GM18907 (cell line): ENCODE measurements around the gene FAM124A.
"Not testable (repeated sequence)": the region's sequence is repeated elsewhere in the genome, so short reads cannot be mapped to it uniquely, and the experiment has no call there.

Experiments
- ATAC-seq: cut with Tn5 transposase; IDR thresholded peaks from one replicate; pipeline ENCODE4 v1.9.1; 2021; ENCODE audit warnings: mild to moderate bottlenecking, moderate library complexity; ENCODE audit not compliant: unreplicated experiment

The FAM124A gene

DNA sequence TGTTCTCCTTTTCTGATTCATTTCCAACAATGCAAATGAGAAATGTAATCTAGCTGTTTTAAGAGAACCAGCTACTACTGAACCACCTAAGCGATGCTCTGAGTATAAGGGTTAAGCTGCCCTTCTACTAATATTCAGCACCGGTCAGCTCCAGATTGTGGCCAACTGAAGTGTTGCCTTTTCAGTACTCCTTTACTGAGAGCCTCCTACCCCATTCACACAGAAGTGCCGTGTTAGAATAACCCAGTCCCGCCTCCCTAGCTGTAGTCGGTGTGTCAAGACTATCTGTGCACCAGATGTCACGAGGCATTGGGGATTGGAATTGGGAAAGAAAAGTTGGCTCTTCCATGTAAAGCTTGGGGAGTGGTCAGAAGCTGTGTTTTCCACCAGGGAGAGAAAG lies 45.4 kb downstream of the FAM124A start:
- no peak for ATAC-seq

DNA sequence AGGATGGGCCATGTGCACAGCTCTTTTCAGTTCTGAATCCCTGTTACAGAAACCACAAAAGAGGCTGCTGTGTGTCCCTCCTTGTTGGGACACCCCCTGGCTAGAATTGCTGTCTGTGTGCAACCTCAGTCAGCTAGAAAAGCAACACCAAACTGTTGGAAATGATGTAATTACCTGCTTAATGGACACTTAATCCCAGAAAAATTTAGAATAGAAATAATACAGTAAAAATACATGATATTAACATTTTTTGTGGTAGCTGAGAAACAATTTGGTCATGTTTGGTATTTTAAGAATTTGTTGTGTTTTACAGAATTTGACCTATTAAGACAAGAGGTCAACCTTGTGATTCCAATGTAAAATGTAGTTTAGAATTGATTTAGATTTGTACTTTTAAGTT lies 46.8 kb downstream of the FAM124A start:
- ATAC-seq: no peak

DNA sequence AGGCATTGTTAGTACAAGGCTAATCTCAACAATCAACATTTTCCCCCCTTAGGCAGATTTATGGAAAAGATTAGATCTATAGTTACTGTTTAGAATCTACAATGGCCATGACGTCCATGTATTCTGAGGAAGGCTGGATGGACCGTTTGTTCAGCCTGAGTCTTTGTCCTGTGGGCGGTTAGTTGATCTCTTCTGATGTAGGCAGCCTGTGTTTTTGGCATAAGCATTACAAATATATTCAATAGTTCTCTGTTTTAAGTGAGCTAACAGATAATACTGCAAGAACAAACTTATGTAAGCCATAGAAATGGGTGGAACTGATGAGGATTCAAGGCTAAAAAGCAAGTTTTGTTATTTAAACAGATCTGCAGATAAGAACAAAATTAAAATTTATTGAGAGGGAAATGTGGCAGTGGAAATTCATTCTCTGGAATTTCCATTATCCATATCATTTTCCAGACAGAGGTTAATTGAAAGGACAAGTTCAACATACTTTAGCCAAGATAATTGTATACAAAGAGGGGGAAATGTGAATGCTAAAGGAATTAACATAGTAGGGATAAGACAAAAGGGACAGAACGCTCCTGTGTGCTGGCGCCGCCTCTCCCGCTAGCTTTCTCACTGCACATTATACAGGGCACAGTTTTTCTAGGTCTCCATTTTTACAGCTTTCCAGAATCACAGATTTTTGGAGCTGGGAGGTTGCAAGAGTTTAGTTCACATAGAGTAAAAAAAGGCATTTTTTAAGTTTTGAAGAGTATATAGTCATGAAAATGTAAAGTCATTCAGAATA lies 48.6 kb downstream of the FAM124A start:
- ATAC-seq: no peak

DNA sequence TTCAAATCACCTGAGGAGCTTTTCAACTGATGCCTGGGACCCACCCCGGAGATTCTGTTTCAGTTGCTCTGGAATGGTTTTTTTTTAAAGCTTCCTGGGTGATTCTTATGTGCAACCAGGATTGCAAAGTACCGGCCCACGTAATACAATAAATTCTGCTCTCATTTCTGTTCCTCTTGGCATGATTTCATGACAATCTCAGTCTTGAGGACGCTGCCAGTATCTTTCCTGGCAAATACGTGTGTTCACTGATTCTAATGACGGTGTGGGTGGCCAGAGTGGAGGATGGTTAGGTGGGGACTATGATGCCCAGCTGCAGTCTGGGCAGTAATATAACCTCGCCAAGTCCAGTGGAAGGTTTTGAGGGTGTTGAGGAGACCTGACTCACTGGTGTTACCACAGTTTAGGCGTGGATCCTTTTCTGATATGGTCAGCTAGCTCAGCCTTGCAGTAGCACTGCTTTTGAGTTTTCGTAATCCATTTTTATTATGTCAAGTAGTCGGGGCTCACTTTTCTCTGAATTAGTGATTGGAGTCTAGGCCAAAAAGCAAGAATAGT lies 49.4 kb downstream of the FAM124A start:
- ATAC-seq: no peak

DNA sequence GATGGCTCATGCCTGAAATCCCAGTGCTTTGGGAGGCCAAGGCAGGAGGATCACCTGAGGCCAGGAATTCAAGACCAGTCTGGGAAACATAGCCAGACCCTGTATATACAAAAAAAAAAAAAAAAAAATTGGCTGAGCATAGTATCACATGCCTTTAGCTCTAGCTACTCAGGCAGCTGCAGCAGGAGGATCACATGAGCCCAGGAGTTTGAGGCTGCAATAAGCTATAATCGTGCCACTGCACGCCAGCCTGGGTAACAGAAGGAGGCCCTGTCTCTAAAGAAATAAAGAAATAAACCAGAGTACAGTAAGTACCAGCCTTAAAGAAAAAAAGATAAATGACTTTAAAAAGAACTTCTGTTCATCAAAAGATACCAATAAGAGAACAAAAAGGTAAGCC lies 52.9 kb downstream of the FAM124A start:
- no peak for ATAC-seq

DNA sequence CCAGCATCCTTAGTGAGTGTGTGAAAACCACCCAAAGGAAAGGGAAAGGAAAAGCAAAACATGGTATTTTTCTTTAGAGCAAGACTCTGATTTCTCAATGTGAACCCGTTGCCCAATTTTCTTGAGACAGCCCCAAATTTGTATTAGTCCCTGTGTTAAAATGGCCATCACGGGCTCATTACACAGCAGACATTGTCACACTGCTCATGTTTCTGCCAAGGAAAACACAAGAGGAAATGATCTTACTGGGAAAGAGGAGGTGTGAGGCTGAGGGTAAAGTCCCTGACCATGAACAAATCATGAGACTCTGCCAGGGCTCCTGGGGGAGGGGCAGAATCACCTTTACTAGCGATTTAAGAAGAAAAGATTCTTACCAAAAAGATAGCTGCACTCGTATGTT lies 54.4 kb downstream of the FAM124A start:
- ATAC-seq: no peak

DNA sequence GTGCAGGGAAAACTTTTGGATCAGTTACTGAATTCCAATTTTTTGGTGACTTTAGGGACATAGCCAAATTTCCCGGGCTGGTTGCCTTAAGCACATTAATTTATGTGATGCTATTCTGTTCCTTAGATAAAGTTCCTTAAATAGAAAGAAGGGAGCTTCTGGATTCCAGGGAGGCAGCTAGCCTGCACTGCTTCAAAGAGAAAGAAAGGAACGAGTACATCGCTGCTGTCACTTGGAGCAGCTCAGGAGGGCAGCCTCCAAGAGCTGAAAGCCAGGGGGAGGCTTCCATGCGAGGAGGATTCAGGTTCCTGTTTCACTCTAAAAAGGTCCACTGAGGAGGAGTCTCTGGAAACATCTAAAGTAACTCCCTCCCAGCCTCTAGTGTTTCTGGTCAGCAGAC lies 55.7 kb downstream of the FAM124A start:
- ATAC-seq: no peak

DNA sequence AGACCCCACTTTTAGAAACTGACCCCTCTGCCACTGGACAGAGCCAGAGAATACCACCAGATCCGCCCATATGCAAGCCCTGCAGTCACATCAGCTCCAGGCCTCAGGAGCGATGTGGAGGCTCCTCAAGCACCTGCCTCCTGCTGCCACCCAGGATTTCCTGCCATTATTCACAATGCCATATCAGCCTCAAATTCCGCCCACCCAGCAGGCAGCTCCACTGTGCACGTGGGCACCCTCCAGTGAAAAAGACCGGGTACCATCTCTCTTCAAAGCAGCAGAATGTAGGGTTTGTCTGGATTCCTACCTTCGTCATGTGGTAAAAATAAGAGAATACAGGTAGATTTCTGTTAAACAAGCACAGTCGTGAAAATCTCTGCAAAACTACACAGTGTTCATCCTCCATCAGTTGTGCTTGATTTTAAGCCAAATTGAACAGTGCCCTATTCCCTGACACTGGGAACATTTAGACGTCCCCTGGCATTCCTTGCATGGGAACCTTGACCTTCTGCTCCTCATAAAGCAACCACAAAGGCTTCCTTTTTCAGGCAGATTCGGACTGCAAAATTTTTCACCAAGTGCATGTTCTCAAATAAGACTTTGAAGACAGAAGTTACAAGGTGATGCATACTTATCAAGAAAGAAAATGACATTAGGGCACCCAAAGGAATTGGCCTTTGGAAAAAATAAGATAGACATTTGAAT lies 56.4 kb downstream of the FAM124A start:
- ATAC-seq: no peak

DNA sequence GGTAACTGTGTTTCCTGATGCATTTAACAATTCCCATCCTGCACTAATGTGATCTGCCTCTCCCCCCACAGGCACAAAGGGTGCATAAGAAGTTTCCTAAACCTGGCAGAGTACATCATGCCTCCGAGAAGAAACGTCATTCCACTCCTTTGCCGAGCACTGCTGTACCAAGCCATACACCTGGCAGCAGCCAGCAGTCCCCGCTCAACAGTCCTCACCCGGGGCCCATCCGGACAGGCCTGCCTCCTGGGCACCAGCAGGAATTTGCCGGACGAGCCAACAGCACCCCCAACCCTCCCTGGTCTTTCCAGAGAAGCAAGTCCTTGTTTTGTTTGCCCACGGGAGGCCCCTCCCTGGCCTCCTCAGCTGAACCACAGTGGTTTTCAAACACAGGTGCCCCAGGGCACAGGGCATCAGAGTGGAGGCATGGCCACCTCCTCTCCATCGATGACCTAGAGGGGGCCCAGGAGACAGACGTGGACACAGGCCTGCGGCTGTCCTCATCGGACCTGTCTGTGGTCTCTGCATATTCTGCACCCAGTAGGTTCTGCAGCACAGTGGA lies 58.3 kb downstream of the FAM124A start:
- ATAC-seq: no peak

DNA sequence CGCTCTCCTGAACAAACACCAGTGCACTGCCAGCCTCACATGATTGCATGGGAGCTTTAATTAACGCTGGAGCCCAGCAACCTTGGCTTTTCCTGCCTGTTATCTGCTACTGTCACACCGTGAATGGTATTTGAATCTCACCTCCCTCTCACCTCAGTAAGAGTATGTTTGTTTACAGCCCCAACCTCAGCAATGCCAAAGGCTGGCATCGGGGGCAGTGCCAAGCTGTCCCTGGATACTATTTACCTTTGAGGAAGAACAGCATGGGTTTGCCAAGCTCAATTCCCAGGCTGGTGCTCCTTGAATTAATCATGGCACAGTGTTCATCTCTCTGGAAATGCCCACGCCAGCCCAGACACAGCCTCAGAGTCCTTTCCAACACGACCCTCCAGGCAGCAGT lies 60.1 kb downstream of the FAM124A start:
- no peak for ATAC-seq

DNA sequence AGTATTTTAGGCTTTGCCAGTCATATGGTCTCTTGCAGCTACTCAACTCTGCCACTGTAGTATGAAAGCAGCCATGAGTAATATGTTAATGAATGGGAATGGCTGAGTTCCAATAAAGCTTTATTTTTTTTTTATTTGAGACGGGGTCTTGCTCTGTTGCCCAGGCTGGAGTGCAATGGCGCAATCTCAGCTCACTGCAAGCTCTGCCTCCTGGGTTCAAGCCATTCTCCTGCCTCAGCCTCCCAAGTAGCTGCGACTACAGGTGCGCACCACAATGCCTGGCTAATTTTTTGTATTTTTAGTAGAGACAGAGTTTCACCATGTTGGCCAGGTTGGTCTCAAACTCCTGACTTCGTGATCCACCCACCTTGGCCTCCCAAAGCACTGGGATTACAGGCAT lies 60.7 kb downstream of the FAM124A start:
- ATAC-seq: not testable (repeated sequence)

DNA sequence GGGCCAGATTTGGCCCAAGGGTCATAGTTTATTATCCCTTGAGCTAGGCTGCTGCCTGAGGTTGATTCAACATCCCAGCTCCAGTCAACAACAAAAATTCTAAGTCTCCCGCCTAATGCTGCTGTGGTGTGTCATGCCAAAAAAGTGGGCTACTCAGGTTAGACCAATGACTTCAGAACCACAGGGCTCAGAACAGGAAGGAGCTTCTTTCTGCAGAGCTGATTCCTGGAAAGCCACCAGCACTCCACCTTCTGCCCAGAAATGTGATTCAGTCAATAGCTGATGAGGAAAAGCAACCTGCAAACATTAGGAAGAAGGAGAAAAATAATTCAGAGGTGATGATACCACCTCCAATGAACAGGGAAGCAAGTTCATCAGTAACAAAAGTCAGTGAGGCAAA lies 61.2 kb downstream of the FAM124A start:
- no peak for ATAC-seq

DNA sequence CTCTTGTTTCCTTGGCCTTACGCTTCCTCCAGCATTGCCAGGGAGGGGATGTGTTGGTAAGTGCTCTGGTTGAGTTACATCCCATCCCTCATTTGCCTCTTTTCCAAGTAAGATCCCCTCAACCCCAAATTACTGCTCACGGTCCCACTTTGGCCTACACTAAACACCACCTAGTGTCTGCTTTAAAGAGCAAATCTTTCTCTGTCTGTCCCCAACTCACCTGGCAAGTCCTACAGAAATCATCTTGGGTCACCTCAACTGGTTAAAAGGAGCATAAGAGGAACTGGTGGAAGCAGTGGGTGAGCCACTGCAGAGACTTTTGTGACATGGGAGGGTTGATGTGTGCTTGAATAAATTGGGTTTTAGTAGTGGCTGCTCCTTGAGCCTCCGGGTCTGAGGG lies 62.1 kb downstream of the FAM124A start:
- no peak for ATAC-seq

DNA sequence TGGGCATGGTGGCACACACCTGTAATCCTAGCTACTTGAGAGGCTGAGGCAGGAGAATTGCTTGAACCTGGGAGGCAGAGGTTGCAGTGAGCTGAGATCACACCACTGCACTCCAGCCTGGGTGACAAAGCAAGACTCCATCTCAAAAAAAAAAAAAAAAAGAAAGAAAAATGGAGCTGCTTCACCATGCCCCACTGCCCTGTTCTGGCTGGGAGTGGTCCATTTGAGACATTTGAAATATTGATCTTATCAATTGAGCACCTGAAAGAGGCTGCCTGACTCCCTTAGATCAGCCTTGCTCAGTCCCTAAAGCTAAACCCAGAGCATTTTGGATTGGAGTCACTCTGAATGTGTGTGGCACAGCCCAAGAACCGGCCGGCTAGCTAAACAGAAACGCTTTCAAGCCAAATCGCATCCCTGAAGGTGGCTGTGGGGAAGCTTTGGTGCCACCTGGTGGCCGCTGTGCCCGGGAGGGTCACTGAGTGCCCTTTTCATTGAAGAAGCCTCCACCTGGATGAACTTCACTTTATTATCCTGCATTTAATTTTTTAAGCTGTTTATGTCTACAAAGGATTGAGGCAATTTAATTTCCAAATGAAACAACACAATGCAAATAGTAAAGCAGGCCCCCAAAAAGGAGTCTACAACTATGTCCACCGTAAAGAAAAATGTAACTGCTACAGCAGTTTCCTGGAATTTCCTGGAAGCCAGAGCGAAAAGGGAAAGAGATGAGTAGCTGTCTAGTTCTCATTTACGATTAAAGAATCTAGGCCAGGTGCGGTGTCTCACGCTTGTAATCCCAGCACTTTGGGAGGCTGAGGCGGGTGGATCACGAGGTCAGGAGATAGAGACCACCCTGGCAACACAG lies 64.2 kb downstream of the FAM124A start:
- ATAC-seq: peak; percentile 72

DNA sequence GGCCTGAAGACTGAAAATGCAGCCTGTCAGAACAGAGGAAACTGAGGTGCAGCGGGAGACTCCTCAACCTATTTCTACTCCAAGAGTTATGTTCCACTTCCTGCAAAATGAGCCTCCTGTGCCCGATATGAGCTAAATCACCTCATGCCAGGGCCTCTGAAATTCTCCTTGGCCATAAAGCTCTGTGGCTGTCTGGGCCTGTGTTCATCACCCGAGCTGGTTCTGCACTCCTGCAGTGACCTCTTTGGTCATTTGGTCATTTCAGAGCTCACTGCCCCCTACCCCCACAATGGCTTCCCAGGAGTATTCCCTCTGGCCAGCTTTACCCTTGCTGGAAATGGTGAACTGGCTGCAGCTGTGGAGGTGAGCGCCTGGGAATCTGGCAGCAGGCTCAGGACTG lies 65.6 kb downstream of the FAM124A start:
- no peak for ATAC-seq

DNA sequence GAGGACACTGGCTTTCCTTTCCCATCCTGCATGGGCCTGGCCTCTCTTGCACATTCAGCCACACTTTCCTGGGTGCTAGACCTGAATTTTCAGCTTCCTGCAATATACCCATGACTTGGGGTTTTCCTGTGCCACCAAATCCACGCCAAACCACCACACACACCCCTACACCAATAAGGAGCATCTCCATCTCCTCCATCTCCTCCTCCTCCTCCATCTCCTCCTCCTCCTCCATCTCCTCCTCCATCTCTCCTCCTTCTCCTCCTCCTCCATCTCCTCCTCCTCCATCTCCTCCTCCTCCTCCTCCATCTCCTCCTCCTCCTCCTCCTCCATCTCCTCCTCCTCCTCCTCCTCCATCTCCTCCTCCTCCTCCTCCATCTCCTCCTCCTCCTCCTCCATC lies 66.1 kb downstream of the FAM124A start:
- ATAC-seq: not testable (repeated sequence)

DNA sequence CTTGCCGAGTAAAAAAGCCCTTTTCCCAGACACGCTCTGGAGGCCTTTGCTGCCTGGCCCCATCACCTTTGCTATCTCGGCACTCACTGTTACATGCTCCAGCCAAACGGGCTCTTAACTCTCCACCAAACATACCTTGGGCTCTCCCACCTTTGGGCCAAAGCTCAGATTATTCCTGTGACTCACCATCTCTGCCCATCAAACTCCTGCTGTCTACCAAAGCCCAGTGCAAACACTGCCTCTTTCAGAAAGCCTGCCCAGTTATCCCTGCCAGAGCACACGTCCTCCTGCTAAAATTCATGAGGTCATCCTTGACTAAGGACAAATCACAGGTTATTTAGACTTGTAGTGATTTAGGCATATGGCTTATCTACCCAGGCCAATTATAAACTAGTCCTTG lies 69.1 kb downstream of the FAM124A start:
- no peak for ATAC-seq

DNA sequence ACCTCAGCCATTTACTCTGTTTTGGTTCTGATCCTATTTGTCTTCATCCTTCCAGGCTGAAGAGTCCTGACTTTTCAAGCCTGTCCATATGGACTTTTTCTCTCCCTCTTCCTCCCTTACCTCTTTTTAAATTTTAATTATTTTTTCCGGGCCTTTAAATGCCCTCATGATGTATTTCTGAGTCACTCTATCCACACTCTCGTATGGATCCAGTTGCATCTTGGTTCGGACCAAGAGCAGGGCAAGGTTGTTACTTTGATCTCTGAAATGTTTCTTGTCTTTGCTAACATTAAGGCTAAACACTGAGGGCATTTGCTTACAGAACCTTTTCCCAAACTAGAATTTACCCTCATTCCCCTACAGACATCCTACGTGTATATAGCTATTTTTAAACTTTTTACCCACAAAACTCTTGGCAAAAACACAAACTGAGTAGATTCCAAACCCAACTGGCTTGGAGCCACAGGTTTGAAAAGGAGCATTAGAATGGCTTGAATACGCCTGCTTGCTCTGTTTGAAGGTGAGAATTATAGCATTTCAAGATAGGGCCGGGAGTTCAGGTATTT lies 69.9 kb downstream of the FAM124A start:
- no peak for ATAC-seq

DNA sequence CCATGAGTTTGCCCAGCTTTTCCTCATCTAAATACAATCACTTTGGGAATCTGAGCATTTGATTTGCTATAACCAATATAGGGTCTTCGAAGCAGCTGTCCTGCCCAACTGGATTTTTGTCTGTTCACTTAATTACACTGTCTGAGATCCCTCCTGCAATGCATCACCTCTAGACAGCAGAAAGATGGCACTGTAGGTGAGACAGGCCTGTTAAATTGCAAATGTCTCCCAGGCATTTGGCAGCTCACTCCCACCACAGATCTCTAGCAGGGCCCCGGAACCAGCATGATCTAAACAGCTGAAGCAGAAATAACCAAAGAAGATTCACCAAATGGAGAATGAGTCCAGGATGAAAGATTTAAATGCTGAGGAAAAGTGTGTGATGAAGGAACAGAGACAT lies 75.4 kb downstream of the FAM124A start:
- no peak for ATAC-seq

DNA sequence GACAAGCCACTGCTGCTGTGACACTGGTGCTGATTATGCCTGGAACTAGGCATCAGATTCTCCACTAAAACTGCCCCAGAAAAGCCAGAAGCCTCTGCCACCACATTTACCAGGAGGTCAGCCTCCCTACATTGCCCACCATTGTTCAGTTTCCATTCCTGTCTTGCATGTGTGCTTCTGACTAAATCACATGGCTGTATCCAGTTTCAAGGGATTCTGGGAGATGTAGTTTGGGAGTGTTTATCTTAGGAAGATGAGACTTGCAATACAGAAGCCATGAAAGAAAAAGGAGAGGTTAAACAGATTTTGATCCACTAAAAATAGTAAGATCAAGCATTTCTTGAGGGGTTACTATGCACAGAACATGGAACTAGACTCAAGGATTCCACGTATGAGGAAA lies 76.6 kb downstream of the FAM124A start:
- no peak for ATAC-seq
